Measurements from ENCODE around the gene POFUT2.
"Not testable (repeated sequence)": the region's sequence is repeated elsewhere in the genome, so short reads cannot be mapped to it uniquely, and the experiment has no call there.

The POFUT2 gene

DNA sequence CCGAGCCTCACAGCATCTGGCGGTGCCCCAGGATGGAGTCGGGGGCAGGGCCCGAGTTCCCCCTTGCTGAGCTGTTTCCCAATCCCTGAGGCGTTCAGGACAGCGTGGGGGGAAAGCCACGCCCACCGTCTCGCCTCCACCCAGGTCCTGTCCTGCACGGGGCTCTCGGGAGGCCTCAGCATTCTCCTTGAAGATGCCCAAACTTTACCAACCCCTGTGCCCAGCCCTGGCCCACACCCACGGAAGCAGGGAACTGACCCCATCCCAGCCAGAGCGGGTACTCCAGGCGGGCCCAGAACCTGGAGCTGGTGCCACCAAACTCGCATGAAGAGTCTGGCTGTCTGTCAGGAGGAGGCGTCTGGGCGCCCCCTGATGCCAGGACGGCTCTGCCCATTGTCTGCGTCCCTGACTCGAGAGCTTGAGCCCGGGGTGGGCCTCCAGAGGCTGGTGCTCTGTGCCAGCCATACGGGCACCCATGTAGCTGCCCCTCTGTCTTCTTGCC is 35.3 kb upstream of the POFUT2 start:
- no peak overlapping the region for H3K4me3 ChIP-seq (ENCODE audit: low read length)
- H2AFZ ChIP-seq (ENCODE audit: low read depth, low read length), result no peak overlapping the region
- peaks cover 16% of the 10 kb centered on the region for H3K27me3 ChIP-seq (ENCODE audit: insufficient read depth, low read length)
- no peaks in the 10 kb centered on the region for H3K36me3 ChIP-seq (ENCODE audit: insufficient read depth, low read length)
- H3K4me1 ChIP-seq (ENCODE audit: insufficient read depth, low read length), result peaks cover 7% of the 10 kb centered on the region
- no peaks in the 10 kb centered on the region for H3K9me3 ChIP-seq (ENCODE audit: low read length)

DNA sequence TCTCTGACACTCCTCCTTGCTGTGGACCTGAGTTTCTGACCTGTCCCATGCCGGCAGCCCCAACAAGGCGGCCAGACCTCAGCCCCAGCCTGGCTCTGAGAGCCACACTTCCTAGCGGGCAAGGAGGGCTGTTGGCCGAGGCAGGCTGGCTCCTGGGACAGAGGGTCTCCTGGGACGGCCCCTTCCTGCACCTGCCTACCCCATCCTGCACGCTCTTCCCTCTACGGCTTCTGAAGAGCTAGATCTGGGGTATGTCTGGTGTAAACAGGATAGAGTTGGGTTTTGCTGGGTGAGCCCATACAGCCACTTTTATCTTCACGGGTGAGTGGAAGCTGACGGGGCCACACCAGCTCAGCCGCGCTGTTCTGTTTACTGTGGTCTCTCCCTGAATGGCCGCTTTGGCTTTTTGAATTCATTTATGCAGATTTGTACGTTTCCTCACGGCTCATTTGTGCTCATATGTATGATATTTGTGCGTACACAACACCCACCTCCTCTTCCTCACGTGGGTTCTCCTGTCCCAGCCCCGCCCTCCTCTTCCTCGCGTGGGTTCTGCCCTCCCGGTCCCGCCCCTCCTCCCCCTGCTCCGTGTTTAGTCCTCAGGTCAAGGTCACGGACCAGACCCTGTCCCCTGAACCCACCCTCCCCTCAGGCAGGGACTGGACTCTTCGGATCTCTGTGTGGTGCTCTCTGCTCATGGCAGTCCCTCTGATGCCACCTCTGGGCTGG is 34.7 kb upstream of the POFUT2 start:
- Histone ChIP-seq H3K9me3 (ENCODE audit: low read length) (no peaks in the 10 kb centered on the region), H3K4me1 (ENCODE audit: insufficient read depth, low read length) (peaks cover 7% of the 10 kb centered on the region), H3K27me3 (ENCODE audit: insufficient read depth, low read length) (peaks cover 12% of the 10 kb centered on the region), H3K36me3 (ENCODE audit: insufficient read depth, low read length) (no peaks in the 10 kb centered on the region), H2AFZ (ENCODE audit: low read depth, low read length) (no peak overlapping the region), H3K4me3 (ENCODE audit: low read length) (no peak overlapping the region)

DNA sequence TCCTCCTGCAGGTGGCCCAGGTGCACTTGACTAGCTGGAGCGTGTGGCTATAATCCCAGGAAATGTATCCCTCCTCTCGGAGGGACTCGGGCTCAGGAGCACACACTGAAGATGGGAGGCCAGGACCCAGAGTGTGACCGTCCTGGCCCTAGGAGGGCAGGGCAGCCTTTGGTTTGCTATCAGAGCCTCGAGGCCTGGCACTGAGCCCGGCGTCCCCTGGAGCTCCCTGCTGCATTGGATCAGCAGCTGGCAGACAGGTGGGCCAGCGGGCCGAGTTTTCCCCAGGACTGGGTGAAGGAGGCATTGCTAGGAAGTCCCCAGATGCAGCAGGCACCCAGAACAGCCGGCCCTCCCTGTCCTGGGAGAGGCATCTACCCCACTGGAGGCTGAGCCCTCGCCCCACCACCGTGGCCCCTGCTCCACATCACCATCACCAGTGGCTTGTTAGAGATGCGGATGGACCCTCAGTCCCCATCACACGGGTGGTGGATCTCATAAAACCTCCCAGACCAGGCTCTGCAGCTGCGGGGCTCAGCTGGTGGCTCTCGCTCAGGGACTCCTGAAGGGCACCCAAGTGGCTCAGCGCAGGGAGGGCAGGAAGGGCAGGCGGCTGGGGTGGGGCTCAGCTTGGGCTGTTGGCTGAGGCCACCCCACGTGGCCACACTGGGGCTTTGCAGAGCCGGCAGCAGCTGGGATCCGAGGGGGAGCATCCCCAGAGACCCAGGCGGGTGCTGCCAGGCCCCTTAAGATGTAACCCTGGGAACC is 32.7 kb upstream of the POFUT2 start:
- peaks cover 7% of the 10 kb centered on the region for H3K4me1 ChIP-seq (ENCODE audit: insufficient read depth, low read length)
- no peak overlapping the region for H3K4me3 ChIP-seq (ENCODE audit: low read length)
- no peak overlapping the region for H2AFZ ChIP-seq (ENCODE audit: low read depth, low read length)
- peaks cover 5% of the 10 kb centered on the region for H3K27me3 ChIP-seq (ENCODE audit: insufficient read depth, low read length)
- H3K9me3 ChIP-seq (ENCODE audit: low read length), result no peaks in the 10 kb centered on the region
- H3K36me3 ChIP-seq (ENCODE audit: insufficient read depth, low read length), result no peaks in the 10 kb centered on the region

DNA sequence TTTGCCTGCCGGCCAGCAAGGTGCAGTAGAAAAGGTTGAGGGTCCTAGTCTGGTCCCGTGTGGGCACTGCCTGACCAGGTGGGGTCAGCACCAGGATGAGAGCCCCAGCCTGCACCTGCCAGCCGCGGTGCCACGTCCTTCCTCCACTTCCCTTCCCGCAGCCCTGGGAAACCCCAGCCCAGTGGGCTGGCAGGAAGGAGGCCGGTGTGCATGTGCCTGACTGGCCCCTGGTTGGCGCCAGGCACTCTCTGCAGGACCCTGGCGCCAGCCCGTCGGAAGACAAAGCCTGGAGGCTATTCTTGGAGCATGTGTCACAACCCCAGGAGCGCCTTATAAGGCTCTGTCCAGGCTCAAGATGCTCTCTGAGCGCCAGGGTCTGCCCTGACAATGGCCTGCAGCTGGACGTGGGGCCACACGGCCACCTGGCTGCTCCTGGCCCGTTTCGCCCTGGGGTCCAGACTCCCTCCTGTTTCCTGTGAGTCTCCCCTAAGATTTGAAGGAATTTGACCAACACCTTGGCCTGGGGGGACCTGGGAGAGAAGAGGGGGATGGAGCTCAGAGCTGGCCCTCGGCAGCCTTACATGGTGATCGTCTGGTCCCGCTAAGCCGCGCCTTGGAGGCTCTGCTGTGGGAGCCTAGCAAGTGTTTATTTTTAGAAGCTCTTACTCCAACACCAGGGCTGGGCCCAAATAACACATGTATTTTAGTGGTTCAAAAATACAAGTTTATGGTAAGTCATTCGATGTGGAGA is 31.9 kb upstream of the POFUT2 start:
- no peak overlapping the region for H2AFZ ChIP-seq (ENCODE audit: low read depth, low read length)
- H3K4me1 ChIP-seq (ENCODE audit: insufficient read depth, low read length), result peaks cover 7% of the 10 kb centered on the region
- no peaks in the 10 kb centered on the region for H3K9me3 ChIP-seq (ENCODE audit: low read length)
- H3K27me3 ChIP-seq (ENCODE audit: insufficient read depth, low read length), result peaks cover 5% of the 10 kb centered on the region
- no peak overlapping the region for H3K4me3 ChIP-seq (ENCODE audit: low read length)
- H3K36me3 ChIP-seq (ENCODE audit: insufficient read depth, low read length), result no peaks in the 10 kb centered on the region

DNA sequence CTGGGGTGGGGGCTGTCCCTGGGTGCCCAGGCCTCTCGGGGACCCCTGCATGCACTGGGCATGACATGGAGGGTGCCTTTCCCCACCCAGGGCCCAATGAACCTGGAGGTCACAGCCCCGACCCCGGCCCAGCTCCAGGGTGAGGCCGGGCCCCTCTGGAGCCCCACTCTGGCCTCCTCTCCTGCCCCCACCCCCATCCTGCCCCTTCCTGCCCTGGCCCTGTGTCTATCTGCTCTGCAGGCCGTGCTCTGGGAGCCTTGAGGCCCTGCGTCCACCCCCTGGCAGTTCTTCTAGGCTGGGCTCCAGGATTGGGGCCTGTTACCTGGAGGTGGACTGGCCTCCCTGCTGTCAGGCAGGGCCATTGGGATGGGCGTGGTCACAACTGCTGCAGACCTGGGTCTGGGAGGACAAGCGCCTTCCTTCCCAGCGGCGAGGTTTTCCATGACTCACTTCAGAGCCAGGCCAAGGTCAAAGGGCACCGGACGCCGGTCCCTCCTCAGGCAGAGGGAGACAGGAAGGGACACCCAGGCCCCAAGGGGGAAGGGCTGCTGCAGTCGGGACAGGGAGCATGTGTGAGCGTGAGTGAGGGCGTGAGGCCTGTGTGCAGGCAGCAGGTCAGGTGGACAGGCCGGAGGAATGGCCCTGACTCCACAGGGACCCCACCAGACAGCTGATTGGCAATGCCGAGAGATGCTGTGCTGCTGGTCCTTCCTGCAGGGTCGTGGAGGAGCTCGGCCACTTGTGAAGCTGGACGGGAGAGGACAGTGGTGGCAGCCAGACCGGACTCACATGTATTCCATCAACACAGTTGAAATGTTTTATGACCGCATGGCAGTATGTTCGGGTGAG is 31.1 kb upstream of the POFUT2 start:
- Histone ChIP-seq H3K27me3 (ENCODE audit: insufficient read depth, low read length) (peaks cover 5% of the 10 kb centered on the region), H3K4me3 (ENCODE audit: low read length) (no peak overlapping the region), H3K36me3 (ENCODE audit: insufficient read depth, low read length) (no peaks in the 10 kb centered on the region), H3K4me1 (ENCODE audit: insufficient read depth, low read length) (peaks cover 7% of the 10 kb centered on the region), H3K9me3 (ENCODE audit: low read length) (no peaks in the 10 kb centered on the region), H2AFZ (ENCODE audit: low read depth, low read length) (no peak overlapping the region)

DNA sequence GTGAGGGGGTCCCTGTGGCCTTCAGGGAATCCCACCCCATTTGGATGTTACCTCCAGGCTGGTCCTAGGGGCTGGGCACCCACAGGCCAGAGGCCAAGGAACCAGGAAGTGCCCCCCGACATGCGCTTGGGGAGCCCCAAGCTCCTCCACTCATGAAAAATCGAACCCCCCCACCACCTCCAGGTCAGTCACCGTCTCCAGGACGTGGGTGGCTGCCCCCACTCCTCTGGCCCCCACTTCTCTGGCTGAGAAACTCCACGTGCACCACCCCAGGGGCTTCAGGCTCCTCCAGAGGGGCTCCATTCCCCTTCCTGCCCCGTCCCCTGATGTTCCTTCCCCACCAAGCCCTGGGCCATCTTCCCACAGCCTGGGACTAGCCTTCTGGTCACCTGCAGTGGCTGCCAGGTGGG is 30.5 kb upstream of the POFUT2 start:
- peaks cover 7% of the 10 kb centered on the region for H3K4me1 ChIP-seq (ENCODE audit: insufficient read depth, low read length)
- H3K36me3 ChIP-seq (ENCODE audit: insufficient read depth, low read length), result no peaks in the 10 kb centered on the region
- peaks cover 5% of the 10 kb centered on the region for H3K27me3 ChIP-seq (ENCODE audit: insufficient read depth, low read length)
- no peaks in the 10 kb centered on the region for H3K9me3 ChIP-seq (ENCODE audit: low read length)
- no peak overlapping the region for H2AFZ ChIP-seq (ENCODE audit: low read depth, low read length)
- H3K4me3 ChIP-seq (ENCODE audit: low read length), result no peak overlapping the region

DNA sequence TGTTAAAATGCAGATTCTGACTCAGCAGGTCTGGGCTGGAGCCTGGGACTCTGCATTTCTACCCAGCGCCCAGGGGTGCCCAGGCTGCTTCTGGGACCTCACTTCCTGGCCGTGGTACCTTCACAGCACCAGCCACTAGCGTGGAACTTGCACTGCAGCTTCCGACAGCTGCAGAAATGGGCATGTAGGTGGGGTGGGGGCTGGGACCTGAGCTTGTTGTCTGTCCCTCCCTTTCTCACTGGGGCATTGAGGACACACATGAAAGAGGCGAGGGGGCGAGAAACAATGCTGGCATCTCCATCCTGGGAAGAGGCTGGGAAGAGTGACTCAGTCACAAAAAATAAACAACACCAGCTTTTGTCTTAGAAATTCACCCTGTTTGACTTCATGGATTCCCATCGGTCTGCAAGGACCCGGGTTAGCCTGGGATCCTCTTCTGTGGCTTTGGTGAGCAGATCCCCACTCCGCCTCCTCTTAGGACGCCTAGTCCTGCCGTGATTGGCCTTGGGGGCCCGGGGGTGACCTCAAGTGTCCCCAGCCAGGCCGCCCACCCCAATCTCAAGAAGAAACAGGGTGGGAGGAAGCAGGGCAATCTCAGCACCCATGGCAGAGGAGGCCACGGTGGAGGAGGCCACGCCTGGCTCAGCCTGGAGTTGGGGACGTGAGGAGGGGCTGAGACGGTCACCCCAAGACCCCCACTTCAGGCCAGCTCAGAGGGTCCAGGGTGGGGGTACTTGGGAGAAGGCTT is 29.9 kb upstream of the POFUT2 start:
- Histone ChIP-seq H3K36me3 (ENCODE audit: insufficient read depth, low read length) (no peaks in the 10 kb centered on the region), H2AFZ (ENCODE audit: low read depth, low read length) (no peak overlapping the region), H3K4me3 (ENCODE audit: low read length) (no peak overlapping the region), H3K4me1 (ENCODE audit: insufficient read depth, low read length) (peaks cover 7% of the 10 kb centered on the region), H3K27me3 (ENCODE audit: insufficient read depth, low read length) (peaks cover 5% of the 10 kb centered on the region), H3K9me3 (ENCODE audit: low read length) (peaks cover 3% of the 10 kb centered on the region)

DNA sequence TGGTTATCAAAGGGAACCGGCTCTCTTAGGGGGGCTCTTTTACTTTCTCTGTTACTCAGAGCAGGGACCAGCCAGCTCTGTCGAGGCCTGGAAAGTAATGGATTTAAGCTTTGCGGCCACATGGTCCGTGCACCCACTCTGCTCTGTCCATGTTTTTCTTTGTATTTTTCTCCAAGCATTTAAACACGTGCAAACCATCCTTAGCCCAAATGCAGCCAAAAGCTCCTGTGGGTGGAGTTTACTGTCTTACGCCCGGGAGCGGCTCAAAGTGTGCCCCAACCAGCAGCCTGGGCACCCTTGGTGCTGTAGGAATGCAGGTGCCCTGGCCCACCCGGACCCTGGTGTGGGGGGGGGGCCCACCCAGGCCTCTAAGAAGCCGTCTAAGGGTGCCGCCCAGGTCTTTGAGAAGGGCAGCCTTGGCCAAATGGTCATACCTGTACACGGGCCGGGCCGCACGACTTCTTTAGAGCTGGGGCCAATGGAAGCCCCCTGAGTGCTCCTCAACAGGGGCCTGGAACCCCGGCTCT is 29.2 kb upstream of the POFUT2 start:
- no peaks in the 10 kb centered on the region for H3K36me3 ChIP-seq (ENCODE audit: insufficient read depth, low read length)
- peaks cover 5% of the 10 kb centered on the region for H3K27me3 ChIP-seq (ENCODE audit: insufficient read depth, low read length)
- no peak overlapping the region for H3K4me3 ChIP-seq (ENCODE audit: low read length)
- no peak overlapping the region for H2AFZ ChIP-seq (ENCODE audit: low read depth, low read length)
- peaks cover 3% of the 10 kb centered on the region for H3K9me3 ChIP-seq (ENCODE audit: low read length)
- peaks cover 7% of the 10 kb centered on the region for H3K4me1 ChIP-seq (ENCODE audit: insufficient read depth, low read length)

DNA sequence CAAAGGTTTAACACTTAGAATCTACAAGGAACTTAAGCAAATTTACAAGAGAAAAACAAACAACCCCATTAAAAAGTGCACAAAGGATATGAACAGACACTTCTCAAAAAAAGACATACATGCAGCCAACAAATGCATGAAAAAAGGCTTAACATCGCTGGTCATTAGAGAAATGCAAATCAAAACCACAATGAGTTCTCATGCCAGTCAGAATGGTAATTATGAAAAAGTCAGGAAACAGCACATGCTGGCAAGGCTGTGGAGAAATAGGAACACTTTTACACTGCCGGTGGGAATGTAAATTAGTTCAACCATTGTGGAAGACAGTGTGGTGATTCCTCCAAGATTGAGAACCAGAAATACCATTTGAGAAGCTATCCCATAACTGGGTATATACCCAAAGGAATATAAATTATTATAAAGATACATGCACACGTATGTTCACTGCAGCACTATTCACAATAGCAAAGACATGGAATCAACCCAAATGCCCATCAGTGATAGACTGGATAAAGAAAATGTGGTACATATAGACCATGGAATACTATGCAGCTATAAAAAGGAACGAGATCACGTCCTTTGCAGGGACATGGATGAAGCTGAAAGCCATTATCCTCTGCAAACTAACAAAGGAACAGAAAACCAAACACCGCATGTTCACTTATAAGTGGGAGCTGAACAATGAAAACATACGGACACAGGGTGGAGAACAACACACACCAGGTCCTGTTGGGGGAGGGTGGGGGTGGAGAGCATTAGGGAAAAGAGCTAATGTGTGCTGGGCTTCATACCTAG is 28.2 kb upstream of the POFUT2 start:
- not testable (repeated sequence) for H2AFZ ChIP-seq (ENCODE audit: low read depth, low read length); H3K36me3 ChIP-seq (ENCODE audit: insufficient read depth, low read length); H3K4me3 ChIP-seq (ENCODE audit: low read length); H3K4me1 ChIP-seq (ENCODE audit: insufficient read depth, low read length); H3K9me3 ChIP-seq (ENCODE audit: low read length); H3K27me3 ChIP-seq (ENCODE audit: insufficient read depth, low read length)

DNA sequence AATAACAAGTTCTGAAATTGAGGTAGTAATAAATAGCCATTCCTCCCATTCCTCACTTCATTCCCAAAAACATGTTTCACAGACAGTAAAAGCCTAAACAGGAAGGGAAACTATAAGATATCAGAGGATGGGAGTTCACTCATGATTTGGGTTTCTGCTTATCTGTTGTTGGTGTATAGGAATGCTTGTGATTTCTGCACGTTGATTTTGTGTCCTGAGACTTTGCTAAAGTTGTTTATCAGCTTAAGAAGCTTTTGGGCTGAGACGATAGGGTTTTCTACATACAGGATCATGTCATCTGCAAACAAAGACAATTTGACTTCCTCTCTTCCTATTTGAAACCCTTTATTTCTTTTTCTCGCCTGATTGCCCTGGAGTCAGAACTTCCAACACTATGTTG is 26.0 kb upstream of the POFUT2 start:
- peaks cover under 1% of the 10 kb centered on the region for H3K27me3 ChIP-seq (ENCODE audit: insufficient read depth, low read length)
- no peak overlapping the region for H2AFZ ChIP-seq (ENCODE audit: low read depth, low read length)
- peaks cover 1% of the 10 kb centered on the region for H3K4me1 ChIP-seq (ENCODE audit: insufficient read depth, low read length)
- H3K36me3 ChIP-seq (ENCODE audit: insufficient read depth, low read length), result no peaks in the 10 kb centered on the region
- peaks cover 3% of the 10 kb centered on the region for H3K9me3 ChIP-seq (ENCODE audit: low read length)
- H3K4me3 ChIP-seq (ENCODE audit: low read length), result no peak overlapping the region

DNA sequence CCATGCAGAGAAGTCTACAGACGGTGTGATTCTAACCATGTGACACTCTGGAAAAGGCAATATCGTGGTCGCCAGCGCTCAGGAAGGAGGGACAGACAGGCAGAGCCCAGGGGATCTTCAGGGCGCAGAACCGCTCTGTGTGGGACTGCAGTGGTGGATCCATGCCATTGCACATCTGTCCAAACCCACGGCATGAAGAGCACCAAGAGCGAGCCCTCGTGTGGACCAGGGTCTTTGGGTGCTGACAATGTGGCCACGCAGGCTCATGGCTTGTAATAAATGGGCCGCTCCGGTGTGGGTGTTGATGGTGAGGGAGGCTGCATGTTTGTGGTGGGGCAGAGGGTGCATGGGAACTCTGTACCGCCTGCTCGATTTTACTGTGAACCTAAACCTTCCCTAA is 25.3 kb upstream of the POFUT2 start:
- H3K27me3 ChIP-seq (ENCODE audit: insufficient read depth, low read length), result no peaks in the 10 kb centered on the region
- H3K4me1 ChIP-seq (ENCODE audit: insufficient read depth, low read length), result no peaks in the 10 kb centered on the region
- H2AFZ ChIP-seq (ENCODE audit: low read depth, low read length), result no peak overlapping the region
- H3K4me3 ChIP-seq (ENCODE audit: low read length), result no peak overlapping the region
- H3K9me3 ChIP-seq (ENCODE audit: low read length), result peaks cover 3% of the 10 kb centered on the region
- H3K36me3 ChIP-seq (ENCODE audit: insufficient read depth, low read length), result no peaks in the 10 kb centered on the region

All from neuron (in vitro differentiated cells).